ENCODE data around the gene RAD9A. TPM values are rescaled to one million over a fixed set of nuclear protein-coding genes. Genes with fewer than 3 reads are reported as not detected.

RAD9A gene
- total RNA-seq, 1 donor from 2014 or later: 9.4 TPM

DNA sequence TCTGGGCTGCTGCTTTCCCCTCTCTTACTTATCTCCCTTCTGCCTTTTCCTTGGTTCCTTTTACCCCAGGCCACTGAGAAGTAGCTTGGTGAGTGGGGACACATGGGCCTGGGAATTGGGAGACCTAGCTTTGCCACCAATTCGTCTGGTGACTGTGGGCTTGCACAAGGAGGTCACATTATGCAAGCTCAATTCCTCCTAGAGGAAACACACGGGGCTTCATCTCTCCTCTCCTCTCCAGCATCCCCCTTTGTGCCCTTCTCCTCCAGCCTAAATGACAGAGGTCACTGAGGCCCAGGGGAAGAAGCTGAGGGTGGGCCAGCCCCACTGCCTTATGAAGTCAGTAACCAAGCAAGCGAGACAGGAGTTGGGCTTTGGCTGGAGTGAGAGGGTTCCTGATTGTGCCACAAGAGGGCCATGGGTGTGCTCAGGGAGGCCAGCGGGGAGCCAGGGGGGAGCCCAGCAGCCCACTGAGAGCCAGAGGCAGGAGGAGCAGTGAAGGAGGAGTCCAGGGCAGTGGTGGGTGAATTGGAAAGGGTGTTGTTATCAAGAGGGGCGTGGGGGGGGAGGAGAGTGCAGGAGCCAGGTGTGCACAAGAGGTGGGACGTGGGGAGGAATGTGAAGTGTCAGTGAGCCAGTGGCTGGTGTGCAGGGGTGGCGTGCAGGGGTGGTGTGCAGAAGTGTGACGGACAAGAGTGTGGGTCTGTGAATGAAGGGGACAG, 20.4 kb upstream of the RAD9A start:
- TF ChIP-seq EZH2 (IDR thresholded peaks at IDR 0.05; ENCODE audit: insufficient read depth, low read length): no peak
- TF ChIP-seq, protein P1, sequence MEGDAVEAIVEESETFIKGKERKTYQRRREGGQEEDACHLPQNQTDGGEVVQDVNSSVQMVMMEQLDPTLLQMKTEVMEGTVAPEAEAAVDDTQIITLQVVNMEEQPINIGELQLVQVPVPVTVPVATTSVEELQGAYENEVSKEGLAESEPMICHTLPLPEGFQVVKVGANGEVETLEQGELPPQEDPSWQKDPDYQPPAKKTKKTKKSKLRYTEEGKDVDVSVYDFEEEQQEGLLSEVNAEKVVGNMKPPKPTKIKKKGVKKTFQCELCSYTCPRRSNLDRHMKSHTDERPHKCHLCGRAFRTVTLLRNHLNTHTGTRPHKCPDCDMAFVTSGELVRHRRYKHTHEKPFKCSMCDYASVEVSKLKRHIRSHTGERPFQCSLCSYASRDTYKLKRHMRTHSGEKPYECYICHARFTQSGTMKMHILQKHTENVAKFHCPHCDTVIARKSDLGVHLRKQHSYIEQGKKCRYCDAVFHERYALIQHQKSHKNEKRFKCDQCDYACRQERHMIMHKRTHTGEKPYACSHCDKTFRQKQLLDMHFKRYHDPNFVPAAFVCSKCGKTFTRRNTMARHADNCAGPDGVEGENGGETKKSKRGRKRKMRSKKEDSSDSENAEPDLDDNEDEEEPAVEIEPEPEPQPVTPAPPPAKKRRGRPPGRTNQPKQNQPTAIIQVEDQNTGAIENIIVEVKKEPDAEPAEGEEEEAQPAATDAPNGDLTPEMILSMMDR (IDR thresholded peaks at IDR 0.05; ENCODE audit: insufficient read depth, low read depth, low read length): peak; percentile 37
- Histone ChIP-seq H3K27ac (ENCODE audit: low read depth, low read length) (no peak overlapping the region), H3K9me3 (ENCODE audit: insufficient read depth, low read depth, low read length) (no peaks in the 10 kb centered on the region), H3K4me2 (ENCODE audit: low read length) (peak overlapping the region; percentile 93), H3K4me1 (ENCODE audit: insufficient read depth, low read length) (peaks cover 74% of the 10 kb centered on the region), H3K4me3 (ENCODE audit: insufficient read depth, low read depth, low read length) (peak overlapping the region; percentile 59), H4K20me1 (ENCODE audit: insufficient read depth, low read length) (peaks cover 59% of the 10 kb centered on the region), H3K9ac (ENCODE audit: low read length) (peak overlapping the region; percentile 75), H2AFZ (ENCODE audit: low read depth, low read length) (no peak overlapping the region), H3K36me3 (ENCODE audit: insufficient read depth, low read length) (peaks cover under 1% of the 10 kb centered on the region), H3K79me2 (ENCODE audit: insufficient read depth, low read length) (peaks cover 66% of the 10 kb centered on the region), H3K27me3 (ENCODE audit: insufficient read depth, low read length) (no peaks in the 10 kb centered on the region)
- DNase-seq (ENCODE audit: low read depth) (no peak), FAIRE-seq (no peak)
- Mint-ChIP-seq H3K36me3 (ENCODE audit: low read depth, unreplicated experiment) (no peaks in the 10 kb centered on the region), H3K4me3 (ENCODE audit: unreplicated experiment) (peak overlapping the region; percentile 89), H3K9me3 (ENCODE audit: unreplicated experiment) (no peaks in the 10 kb centered on the region), H3K4me1 (ENCODE audit: low read depth, unreplicated experiment) (peaks cover 48% of the 10 kb centered on the region), H3K27me3 (ENCODE audit: low read depth, unreplicated experiment) (no peaks in the 10 kb centered on the region), H3K27ac (ENCODE audit: unreplicated experiment) (peak overlapping the region; percentile 89)

DNA sequence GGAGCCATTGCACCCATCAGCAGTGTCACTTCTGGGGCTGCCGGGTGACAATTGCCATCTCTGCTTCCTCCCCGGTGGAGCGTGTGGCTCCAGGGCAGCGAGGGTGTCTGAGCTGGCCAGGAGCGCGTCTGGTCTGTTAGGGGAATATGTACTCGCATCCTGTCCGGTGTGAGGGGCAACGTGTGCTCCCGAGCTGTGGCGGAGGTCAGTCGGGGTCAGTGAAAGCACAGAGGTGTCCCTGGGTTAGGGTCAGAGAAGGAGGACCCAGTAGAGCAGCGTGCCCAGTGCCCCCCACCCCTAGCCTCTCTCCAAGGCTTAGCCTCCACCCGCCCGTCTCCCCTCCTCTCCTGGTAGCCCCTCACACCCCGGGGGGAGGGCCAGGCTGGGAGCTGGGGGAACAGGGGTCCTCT, 19.9 kb upstream of the RAD9A start:
- peaks cover 47% of the 10 kb centered on the region for H3K4me1 Mint-ChIP-seq (ENCODE audit: low read depth, unreplicated experiment)
- peak overlapping the region; percentile 59 for H3K4me3 ChIP-seq (ENCODE audit: insufficient read depth, low read depth, low read length)
- peak overlapping the region; percentile 93 for H3K4me2 ChIP-seq (ENCODE audit: low read length)
- H3K9me3 ChIP-seq (ENCODE audit: insufficient read depth, low read depth, low read length): no peaks in the 10 kb centered on the region
- peak overlapping the region; percentile 75 for H3K9ac ChIP-seq (ENCODE audit: low read length)
- peaks cover 69% of the 10 kb centered on the region for H3K4me1 ChIP-seq (ENCODE audit: insufficient read depth, low read length)
- no peaks in the 10 kb centered on the region for H3K9me3 Mint-ChIP-seq (ENCODE audit: unreplicated experiment)
- H3K27me3 Mint-ChIP-seq (ENCODE audit: low read depth, unreplicated experiment): no peaks in the 10 kb centered on the region
- FAIRE-seq (no peak), DNase-seq (ENCODE audit: low read depth) (no peak)
- no peaks in the 10 kb centered on the region for H3K36me3 ChIP-seq (ENCODE audit: insufficient read depth, low read length)
- no peak for TF ChIP-seq EZH2 (IDR thresholded peaks at IDR 0.05; ENCODE audit: insufficient read depth, low read length)
- TF ChIP-seq, protein P1 (IDR thresholded peaks at IDR 0.05; ENCODE audit: insufficient read depth, low read depth, low read length): no peak
- H3K4me3 Mint-ChIP-seq (ENCODE audit: unreplicated experiment): peak overlapping the region; percentile 89
- peak overlapping the region; percentile 44 for H3K27ac ChIP-seq (ENCODE audit: low read depth, low read length)
- H2AFZ ChIP-seq (ENCODE audit: low read depth, low read length): no peak overlapping the region
- H3K27me3 ChIP-seq (ENCODE audit: insufficient read depth, low read length): no peaks in the 10 kb centered on the region
- H3K27ac Mint-ChIP-seq (ENCODE audit: unreplicated experiment): peak overlapping the region; percentile 89
- H3K79me2 ChIP-seq (ENCODE audit: insufficient read depth, low read length): peaks cover 60% of the 10 kb centered on the region
- H4K20me1 ChIP-seq (ENCODE audit: insufficient read depth, low read length): peaks cover 54% of the 10 kb centered on the region
- no peaks in the 10 kb centered on the region for H3K36me3 Mint-ChIP-seq (ENCODE audit: low read depth, unreplicated experiment)

All from astrocyte (in vitro differentiated cells and primary cell).